ENCODE results near the gene DENND6B.

GRCh38 chr22:50298266-50298637 is 28.6 kb downstream of the DENND6B start:
- TF ChIP-seq SMAD3 (CRISPR knock-in tag; IDR thresholded peaks at IDR 0.05; ENCODE audit: borderline replicate concordance) (no peak), ARID4B (CRISPR knock-in tag; IDR thresholded peaks at IDR 0.05; ENCODE audit: borderline replicate concordance) (no peak)

Data from WTC11 (cell line).